COLO829 (cell line): ENCODE results near the gene NCK2.

ENCODE experiments used
- DNase-seq: peaks from one replicate; pipeline ENCODE4 v3.0.0; 2012; ENCODE audit warnings: low spot score

NCK2 gene

GRCh38 chr2:105744909-105745853, at the start of gene NCK2:
Gene NCK2 (plus strand): TSS chr2:105744912. CDS start chr2:105855064, 110,152 bp downstream.
- no peak for DNase-seq

DNA sequence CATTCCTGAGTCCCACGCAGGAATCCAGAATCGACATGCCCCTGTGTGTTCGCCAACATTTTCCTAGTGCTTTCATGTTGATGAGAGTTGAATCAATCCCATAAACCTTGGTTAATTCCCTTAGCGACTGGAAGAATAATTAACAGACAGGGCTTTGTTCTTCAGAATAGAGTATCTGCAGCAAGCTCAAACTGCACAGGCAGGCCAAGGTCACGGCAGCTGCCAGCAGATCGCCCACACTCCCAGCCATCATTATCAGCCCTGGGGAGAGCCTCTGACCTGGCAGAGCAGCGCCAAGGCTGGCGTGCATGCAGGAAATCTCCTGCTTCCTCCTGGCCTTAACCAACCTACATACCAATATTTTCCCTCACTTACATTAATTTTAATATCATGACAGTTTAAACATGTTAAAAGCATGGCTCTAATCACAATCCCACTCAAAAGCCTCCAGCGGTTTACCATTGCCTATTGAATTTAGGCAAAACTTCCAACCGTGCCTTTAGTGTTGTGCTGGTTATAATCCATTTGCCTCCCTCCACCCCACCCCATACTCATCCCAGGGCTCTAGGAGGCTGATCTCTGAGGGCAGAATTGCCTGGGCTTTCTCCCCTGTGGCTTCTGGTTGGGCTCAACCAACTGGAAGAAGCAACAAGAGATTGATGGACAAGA, 46.8 kb upstream of the NCK2 start:
- peak; percentile 98 for DNase-seq

DNA sequence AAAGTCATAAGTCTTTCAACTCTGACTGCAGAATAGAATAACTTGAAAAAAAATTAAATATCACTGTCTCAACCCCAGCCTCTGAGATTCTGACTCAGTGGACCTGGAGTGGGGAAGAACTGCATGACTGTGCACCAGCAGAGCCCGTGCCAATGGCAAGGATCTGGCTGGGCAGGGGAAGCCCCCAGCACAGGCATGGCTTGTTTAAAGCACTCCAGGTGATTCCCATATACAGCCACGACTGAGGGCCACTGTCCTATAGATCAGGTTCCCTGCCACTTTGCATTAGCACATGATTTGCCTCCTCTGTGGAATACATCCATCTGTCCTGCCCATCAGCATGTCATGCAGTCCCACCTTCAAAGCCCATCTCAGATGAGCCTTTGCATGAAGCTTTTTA, 45.9 kb upstream of the NCK2 start:
- no peak for DNase-seq

DNA sequence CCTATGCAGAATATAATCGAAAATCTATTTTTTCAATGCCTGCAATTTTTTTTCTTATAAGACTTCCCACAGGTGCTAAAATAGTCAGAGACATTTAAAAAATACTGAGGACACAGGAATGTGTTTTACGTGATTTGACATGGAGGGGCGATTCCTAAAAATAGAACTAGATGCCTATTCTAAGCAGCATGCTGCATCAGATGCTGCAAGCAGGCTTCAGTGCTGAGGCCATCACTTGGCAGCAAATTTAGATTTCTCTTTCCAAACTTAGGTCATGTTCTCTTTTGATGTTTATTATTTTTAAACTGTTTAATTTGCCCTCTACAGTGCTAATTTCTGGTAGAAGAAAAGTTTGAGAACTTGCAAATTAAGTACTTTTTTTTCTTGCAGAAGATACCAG, 43.7 kb upstream of the NCK2 start:
- DNase-seq = no peak

DNA sequence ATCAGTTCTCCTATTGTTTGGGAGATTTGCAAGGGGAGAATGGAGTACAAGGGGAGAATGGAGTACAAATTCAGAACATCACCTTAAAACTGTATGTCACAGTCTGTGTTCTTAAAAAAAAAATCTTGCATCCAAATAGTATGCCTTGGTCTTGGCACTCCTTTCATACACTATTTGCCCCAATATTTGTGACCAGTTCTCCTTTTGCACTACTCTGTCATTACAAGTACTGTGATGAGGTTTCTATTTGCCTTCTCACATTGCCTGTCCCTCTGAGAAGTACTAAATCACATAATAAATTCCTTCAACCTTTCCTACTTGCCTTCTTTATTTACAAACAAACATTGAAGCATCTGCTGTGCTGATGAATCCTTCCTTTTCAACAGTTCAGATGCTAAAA, 36.0 kb upstream of the NCK2 start:
- DNase-seq = no peak

- DNase-seq = no peak
Measured at GRCh38 chr2:105711394-105711793, 33.3 kb upstream of the NCK2 start.

DNA sequence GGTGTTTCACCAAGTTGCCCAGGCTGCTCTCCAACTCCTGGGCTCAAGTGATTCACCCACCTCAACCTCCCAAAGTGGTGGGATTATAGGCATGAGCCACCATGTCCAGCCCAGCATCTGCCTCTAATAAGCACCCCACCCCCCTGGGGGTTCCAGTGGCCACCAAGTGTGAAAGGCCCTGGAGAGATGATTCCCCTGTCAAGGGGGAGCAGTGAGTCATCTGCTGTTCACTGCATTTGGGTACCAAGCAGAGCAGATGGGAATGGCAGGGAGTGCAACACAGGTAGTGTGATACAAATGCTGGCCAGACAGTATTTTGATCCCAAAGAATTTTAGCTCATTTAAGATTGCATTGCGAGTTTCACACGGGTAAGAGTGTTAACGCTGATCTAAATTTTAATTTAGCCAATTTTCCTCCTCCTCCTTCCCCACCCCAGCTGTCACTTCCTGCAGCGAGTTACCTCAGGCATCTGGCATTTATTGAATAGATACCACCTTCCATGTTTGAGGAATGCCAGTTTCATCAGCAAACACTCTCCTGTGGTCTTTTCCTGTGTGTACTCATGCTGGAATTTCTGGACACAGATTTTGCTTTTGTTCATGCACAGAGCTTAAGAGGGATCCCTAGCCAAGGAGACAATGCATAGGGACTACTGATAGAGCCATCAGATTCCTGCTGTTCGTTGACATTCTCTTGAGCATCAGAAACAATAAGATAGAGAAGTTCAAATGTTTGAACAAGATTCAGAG, 32.4 kb upstream of the NCK2 start:
- DNase-seq = no peak

- no peak for DNase-seq
Measured at GRCh38 chr2:105712981-105713596, 31.6 kb upstream of the NCK2 start.

DNA sequence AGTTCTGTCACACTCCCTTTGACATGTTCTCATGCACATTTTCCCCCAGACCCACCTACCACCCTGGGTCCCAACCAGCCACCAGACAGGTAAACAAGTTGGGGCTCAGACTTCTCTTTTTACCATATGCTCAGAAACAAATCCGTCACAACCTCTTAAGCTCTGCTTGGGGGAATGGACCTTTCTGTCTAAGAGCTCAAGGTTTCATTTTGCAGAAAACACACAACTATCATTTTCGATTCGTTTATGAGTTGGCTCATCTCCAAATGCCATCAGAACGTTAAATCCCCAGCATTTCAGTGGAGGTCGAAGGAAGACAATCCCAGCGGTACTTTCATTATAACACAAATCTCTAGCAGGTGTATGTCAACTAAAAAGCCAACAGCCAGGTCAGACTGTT, 30.6 kb upstream of the NCK2 start:
- no peak for DNase-seq

DNA sequence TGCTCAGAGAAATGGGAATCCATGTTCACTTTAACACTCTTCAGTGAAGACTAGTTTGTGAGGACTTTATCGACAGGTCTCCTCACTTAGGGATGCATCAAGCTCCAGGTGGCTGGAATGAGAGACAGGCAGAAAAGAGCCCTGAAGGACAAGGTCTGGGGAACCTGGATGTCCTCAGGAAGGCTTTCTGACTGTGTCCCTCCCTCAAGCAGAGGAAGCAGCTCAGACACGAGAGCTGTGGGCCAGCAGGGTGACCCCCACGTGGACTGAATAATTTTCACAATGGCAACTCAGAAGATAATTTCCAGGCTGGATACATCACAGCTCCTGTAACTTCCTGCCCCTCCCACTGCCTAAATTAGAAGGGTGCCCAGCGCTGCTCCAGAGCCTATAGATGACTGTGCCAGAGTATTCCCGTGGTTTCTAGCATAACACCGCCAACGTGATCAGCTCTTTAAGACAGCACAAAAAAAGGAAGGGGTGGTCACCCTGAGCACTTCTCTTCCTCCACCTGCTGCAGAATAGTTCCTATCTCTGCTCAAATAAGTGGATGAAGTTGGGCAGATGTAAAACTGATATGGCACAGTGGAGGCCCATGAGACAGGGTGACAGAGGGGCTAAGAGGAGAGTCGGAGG, 25.7 kb upstream of the NCK2 start:
- no peak for DNase-seq

- no peak for DNase-seq
Measured at GRCh38 chr2:105721991-105722511, 22.7 kb upstream of the NCK2 start.

DNA sequence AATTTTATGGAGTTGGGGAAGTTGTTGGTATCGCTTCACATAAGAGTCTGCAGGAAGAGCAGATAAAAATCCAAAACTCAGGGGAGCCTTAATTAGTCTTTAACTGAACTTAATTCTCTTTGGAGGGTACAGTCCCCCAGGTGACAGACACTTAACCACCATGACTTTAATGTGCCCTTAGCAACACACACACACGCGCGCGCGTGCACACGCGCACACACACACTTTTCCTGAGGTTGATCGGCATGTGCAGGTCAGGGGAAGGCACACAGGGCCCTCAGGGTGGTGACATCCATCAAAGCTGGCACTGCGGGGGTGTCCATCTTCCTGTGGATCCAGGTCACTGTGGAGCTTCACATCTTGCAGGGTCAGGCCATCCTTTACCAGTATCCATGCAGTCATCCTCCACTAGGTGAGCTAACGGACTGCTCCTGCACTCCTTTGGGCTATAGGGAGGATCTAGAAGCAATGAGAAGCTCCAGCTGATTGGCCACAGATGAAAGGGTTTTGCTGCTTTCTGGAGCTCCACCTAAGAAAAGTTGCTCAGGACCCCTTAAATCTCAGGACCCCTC, 21.9 kb upstream of the NCK2 start:
- no peak for DNase-seq

DNA sequence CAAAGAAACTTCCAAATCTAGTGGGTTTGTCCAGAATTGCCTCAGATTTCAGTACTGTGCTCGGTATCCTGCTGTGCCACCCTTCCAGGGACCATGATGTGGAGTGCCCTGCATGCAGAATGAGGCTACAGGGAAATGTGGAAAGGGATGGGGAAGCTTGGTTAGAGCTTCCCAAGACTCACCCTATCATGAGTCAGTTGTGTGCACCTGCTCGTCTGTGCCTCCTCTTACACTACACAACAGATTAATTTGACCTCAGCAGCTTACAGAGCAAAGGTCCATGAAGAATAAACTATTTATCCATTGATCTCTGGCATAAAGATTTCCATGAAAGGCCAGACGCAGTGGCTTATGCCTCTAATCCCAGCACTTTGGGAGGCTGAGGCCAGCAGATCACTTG, 21.3 kb upstream of the NCK2 start:
- DNase-seq = no peak

GRCh38 chr2:105725388-105725787, 19.3 kb upstream of the NCK2 start:
- no peak for DNase-seq

DNA sequence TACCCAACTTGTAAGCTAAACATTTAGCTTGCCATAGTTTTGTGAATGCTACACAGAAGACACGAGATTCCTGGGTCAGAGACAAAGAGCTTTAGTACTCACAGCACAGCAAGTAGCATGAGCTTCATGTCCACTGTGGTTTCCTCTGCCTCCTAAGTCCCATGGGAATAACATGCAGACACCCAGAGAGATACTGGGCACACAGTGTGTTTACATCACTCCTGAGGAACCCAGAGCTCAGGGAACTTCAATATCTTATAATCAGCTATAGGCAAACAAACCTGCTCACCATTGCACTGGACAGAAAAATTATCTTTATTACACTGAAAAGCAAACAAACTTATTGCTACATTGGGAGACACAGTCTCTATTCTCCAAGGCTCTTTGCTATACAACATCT, 14.5 kb upstream of the NCK2 start:
- no peak for DNase-seq

GRCh38 chr2:105731511-105731910, 13.2 kb upstream of the NCK2 start:
- no peak for DNase-seq

- DNase-seq = no peak
Measured at GRCh38 chr2:105732101-105732500, 12.6 kb upstream of the NCK2 start.

DNA sequence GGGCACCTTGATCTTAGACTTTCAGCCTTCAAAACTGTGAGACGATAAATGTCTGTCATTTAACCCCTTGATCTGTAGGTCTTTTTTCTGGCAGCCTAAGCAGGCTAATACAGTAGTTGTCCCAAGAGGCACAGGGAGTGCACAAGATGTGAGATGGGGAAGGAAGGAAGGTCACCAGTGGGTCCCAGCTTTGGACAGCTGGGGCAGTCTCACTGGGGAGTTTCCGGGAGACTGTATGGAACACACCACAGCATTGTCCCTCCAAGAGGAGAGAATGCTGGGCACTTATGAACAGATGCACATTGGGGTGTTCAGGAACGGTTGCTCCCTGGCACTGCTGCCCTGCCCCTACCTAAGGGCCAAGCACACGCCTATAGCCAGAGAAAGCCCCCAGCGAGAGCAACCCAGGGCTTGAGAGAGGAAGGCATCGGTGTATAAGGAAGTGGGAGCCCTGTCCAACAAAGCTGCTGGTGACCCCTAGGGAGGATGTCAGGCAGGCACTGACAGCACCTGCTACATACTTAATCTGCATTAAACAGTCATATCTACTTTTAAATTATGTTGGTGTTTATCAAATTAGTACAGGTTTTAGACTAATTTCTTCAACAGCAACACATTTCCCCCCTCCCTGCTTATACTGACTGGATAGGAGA, 11.6 kb upstream of the NCK2 start:
- DNase-seq = no peak

DNA sequence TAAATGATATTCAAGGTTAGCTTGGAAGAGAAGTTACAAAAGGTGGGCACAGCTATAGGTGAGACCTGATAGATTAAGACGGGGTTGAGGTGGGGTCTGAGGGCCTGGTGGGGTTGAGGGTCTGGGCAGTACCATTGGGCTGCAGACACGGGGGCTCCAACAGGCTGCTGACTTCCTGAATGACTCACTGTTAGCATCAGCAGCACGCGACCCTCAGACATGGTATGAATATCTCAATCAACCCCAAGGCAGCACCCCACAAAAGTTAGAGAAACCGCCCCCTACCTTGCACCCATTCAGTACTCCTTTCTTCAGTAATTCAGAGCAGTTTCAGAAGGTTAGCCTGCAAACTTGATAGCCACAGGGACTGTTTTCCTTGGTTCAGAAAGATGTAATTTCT, 10.8 kb upstream of the NCK2 start:
- DNase-seq = no peak

GRCh38 chr2:105734762-105735538, 9.8 kb upstream of the NCK2 start:
- DNase-seq = peak; percentile 28
